Ammon's horn (tissue), 1 donor: ENCODE data around the gene SHISA3.
"Not testable (repeated sequence)": the region's sequence is repeated elsewhere in the genome, so short reads cannot be mapped to it uniquely, and the experiment has no call there.

Experiments
- DNase-seq: peaks from one replicate; pipeline ENCODE4 v3.0.0-alpha.2; 2016; ENCODE audit warnings: low spot score

The SHISA3 gene

DNA sequence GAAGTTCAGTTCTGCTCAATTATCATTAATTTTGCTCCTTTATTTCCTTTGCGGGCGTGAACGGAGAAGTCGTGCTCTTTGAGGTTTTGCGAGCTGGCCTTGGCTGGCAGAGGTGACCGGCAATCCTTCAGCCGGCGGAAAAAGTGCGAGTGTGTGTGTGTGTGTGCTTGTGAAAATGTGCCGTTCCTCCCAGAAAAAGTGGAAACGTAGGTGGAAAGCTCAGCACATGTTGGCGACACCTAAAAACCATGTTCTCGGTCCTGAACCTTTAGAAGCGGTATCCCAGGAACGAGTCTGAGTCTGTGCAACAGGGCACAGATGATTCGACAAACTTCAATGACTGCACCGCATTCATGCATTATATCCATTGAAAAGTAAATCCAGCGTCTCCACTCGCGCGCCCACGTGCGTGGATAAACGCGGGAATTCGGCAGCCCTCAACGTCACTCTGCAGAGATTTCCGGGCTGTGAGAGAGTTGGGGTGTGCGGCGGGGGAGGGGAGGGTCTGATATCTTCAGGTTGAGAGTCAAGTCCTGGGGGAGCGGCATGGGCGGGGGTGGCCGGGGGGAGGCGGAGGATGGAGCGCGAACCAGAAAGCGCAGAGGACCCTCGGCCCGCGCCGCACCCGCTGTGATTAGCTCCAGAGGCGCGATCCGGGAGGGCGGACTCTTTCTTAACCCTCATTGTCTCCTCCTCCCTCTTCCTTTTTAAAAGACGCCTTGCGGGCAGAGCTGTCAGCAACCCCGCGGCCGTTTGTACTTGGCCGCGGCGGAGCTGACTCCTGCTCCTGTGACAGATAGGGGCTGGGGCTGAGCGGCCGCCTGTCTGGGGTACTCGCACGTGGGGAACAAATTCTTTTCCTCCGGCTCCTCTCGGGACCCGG lies at the start of gene SHISA3:
TSS of gene SHISA3 (plus strand) at position 737 of the 883 bp plus-strand sequence. CDS start 569 bp downstream, outside the sequence.
- DNase-seq: no peak

DNA sequence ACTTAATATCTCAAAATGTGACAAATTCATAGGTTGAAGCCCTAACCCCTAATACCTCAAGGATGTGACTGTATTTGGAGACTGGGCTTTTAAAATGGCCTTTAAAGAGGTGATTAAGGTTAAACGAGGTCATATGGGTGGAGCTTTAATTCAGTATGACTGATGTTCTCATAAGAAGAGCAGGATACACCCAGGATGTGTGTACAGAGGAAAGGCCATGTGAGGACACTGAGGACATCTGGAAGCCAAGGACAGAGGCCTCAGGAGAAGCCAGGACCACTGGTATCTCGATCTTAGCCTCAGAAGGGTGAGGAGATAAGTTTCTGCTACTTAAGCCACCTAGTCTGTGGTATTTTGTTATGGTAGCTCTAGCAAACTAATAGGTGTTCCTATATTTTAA lies 49.0 kb upstream of the SHISA3 start:
- DNase-seq: no peak

DNA sequence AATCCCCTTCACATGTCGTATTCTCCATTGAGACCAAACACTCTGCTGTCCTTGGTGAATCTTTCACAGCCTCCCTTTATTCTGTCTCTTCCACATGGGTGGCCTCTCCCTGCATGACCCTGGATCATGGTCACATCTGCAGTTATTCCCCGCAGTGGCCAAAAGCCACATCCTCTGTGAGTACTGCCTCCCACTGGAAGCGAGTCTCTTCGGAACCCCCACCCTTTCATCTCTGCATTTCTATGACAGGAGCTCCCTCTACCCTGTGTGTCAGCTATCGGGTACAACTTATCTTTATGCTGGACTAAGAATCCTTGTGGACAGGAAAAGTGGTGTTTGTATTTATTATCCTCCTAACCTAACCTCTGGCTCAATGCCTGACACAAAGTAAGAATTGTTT lies 48.6 kb upstream of the SHISA3 start:
- no peak for DNase-seq

DNA sequence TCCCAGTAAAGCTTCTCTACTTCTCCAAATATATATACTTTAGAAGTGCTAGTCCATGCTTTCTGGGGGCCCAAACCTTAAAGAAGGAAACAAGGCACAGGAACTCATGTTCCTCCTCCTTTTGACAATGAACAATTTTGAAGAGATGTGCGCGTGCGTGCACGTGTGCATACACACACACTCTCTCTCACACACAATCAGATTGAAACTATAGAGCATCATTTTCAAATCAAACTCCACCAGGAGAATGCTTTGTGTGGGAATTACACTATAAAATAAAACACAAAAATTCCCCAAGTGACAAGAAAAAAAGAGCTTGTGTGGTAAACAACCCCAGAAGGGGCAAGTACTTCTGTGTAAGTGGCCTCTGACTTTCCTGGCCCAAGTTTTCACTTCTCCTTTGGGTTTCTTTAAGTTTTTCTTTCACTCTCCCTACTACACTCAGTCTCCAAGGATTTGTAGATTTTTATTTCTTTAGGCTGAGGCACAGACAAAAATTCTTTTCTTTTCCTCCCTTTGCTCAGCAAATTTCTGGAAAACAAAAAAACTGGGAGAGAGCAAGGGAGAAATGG lies 46.6 kb upstream of the SHISA3 start:
- DNase-seq: no peak

DNA sequence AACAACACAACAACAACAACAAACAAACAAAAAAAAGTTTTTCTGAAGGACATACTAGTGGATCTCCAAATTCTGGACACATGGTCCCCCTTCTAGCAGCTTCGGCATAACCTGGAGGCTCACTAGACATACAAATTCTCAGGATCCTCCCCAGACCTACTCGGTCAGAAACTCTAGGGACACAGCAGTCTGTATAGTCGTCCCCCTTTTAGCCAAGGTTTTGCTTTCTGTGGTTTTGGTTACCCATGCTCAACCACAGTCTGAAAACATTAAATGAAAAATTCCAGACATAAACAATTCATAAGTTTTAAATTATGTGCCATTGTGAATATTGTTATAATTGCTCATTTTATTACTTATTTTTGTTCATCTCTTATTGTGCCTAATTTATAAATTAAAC lies 45.2 kb upstream of the SHISA3 start:
- DNase-seq: no peak

DNA sequence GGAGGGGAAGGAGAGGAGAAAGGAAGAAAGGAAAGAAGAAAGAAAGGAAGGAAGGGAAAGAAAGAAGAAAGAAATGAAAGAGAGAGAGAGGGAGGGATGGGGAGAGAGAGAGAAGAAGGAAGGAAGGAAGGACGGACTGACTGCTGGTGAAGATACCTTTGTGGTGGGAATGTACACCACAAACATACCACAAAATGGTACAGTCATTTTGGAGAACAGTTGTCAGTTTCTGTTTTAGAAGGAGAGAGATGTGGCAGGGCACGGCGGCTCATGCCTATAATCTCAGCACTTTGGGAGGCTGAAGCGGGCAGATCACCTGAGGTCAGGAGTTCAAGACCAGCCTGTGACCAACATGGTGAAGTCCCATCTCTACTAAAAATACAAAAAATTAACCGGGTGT lies 40.0 kb upstream of the SHISA3 start:
- no peak for DNase-seq

DNA sequence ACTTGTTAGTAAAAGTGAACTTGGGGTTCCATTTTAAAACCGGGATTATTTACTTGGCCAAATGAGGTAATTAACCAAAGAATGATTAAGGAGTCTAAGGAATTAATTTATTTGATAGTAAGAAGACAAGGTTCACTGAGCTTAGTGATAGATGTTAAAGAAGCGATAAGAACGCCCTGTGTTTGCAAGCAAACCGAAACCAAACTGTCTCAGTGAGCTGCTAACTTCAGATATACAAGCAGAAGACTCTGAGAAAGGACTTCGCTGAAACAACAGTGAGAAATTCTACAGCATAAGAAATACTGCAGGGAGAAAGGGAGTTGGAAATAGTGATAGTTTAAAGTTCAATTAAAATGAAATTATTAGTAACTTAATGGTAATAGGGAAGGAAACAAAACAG lies 37.6 kb upstream of the SHISA3 start:
- no peak for DNase-seq

DNA sequence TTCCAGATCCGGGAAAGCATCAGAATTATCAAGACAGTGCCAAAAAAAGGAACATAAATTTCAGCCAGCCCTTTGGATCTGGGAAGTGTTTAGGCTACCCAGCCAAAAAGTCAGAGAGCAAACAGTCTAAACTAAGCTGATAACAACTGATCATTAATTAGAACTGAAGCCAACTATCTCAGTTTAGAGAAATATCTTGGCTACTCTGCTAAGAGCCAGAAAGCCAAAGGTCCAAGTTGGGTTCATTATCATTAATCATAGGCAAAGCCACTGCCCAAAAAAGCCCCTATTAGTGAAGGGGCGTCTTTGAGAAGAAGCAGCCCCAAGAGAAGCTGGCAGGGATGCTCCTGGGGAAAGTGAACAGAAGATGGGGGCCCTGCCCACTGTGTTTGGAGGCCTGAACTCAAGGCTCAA lies 37.0 kb upstream of the SHISA3 start:
- DNase-seq: no peak

DNA sequence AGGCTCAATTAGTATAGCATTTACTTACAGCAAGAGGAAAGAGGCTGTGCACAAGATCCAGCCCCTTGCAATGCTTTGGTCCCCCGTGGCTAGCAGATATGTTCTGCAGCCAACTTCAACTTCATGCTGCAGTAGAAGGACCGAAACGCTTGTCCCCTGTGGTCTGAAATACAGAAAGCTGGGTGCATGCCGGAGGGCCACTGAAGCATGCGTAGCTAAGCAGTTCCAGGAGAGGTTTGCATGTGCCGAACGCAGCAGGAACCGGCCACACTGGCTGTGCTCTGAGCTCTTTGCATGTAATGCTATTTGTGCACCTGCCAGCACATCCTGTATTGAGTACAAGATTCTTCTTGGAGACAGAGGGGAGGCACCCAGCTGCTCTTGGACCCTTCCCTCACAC lies 35.8 kb upstream of the SHISA3 start:
- DNase-seq: no peak

DNA sequence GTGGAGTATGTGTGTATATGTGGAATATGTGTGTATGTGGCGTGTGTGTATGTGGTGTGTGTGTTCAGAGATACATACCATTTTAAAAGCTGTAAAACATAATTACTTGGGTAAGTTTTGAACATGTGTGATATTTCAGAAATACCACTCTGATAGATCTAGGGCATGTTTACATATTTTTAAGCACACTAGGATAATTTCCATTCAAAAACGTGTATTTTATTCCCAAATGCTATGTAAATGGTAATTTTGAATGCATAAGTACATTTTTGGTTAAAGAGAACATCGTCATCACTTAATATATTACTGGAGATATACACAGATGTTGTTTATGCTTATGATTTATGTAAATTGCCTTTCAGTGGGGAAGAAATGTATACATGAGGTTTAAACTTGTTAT lies 34.7 kb upstream of the SHISA3 start:
- DNase-seq: no peak

DNA sequence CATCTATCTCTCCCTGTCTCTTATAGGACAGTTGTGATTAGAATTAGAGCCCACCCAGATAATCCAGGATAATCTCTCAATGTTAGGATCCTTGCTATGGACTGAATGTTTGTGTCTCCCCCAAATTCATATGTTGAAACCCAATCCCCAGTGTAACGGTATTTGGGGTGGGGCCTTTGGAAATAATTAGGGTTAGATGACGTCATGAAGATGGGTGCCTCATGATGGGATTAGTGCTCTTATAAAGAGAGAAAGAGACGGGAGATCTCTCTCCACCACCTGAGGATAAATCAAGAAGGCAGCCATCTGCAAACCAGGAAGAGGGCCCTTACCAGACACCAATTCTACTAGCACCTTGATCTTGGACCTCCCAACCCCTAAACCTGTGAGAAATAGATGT lies 33.7 kb upstream of the SHISA3 start:
- no peak for DNase-seq

DNA sequence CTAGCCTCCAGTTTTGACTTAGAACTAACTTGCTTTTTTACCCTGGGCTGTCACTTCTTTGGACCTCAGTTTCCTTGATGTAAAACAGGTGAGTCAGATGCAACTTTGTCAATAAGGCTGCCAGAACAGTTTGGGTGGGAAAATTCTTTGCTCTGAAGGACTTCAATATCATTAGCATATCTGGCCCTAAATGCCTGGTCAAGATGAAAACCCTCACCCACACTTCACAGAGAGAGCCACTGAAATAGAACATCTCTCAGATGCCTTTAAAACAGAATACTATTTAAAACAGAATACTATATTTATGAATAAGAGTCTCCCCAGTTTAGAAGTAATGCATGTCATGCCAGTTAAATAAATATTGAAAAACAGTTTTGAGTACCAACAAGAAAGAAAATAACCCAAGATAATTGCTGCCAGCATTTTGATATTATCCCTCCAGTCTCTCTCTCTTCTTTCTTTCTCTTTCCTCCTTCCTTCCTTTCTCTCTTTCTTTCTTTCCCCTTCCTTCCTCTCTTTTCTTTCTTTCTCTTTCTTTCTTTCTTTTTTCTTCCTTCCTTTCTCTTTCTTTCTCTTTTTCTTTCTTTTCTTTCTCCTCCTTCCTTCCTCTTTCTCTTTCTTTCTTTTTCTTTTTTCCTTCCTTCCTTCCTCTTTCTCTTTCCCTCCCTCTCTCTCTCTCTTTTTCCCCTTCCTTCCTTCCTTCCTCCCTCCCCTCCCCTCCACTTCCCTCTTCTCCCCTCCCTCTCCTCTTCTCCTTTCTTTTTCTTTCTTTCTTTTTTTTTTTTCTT lies 32.8 kb upstream of the SHISA3 start:
- DNase-seq: no peak

DNA sequence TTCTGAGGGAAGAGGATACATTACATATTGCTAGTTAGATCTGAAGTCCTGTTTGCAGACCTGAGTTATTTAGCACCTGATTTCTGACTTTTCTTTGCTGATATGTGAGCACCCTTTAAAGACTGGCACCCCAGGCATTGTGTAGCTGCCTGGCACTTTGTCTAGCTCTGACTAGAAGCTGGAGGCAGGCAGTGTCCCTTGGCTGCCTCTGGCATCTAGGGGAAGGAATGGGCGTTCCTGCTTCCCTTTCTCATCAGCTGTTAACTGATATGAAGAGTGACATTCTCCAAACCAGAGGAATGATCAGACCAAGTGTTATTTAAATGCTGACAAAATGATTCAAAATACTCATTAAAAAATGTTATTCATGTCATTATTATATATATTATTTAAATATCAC lies 30.3 kb upstream of the SHISA3 start:
- no peak for DNase-seq

DNA sequence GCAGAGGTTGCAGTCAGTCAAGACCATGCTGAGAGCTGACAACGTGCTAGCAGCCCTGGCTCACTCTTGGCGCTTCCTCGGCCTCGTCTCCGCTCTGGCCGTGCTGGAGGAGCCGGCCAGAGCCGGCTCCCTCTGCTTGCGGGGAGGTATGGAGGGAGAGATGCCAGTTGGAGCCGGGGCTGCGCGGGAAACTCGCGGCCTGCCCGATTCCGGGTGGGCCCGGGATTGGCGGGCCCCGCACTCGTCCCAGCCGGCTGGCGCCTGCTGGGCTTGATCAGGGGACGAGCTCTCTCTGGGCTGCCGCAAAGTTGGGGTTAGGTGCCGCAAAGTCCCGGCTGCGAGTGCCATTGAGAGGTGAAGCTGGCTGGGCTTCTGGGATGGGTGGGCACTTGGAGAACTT lies 27.8 kb upstream of the SHISA3 start:
- DNase-seq: no peak

DNA sequence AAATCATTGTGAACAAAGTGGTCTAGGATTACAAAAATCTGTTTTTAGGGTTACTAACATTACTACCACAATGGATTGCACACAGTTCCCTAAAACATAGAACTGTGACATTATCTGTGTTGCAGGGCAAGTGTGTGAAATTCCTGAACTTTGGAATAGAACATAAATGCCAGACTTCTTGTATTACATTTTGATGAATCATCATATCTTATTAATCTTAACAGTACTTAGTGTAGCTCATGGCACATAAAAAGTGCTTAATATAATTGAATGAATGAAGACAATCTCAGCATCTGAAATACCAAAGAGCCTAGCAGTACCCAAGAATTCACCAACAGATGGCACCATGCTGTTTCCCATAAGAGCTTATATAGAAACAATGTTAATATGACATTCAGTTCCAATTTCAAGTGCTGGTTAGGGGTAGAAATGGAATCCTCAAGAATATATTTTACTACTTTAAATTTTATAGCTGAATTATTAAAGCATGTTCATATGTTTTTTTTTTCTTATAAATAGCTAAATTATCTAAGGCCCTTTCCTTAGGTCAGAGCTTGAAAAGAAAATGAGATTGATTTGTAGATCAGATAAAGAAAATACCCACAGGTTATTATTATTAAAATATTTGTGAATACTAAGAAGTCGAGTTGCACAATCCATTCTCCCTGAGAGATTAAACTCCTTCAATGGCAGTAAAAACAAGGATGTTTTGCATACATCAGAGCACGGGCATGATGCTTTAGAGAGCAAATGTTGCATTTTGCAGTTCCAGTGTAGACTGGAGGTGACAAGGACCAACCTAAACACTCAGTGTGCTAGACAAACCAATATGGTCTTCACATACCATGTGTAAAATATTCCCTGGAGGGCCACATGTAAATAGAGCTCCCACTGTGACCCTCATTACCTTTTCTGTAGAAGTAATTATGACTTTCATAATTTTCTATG lies 25.7 kb upstream of the SHISA3 start:
- peak; percentile 75 for DNase-seq

DNA sequence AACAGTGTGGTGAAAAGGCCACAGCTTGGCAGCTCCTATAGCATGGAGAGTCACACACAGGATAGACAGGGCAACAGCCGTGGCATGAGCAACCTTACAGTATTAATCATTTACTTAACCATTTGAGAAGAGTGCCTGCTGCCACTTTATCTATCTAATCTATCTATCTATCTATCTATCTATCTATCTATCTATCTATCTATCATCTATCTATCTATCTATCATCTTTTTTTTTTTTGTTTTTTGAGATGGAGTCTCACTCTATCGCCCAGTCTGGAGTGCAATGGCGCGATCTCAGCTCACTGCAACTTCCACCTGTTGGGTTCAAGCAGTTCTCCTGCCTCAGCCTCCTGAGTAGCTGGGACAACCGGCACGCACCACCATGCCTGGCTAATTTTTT lies 25.0 kb upstream of the SHISA3 start:
- not testable (repeated sequence) for DNase-seq

DNA sequence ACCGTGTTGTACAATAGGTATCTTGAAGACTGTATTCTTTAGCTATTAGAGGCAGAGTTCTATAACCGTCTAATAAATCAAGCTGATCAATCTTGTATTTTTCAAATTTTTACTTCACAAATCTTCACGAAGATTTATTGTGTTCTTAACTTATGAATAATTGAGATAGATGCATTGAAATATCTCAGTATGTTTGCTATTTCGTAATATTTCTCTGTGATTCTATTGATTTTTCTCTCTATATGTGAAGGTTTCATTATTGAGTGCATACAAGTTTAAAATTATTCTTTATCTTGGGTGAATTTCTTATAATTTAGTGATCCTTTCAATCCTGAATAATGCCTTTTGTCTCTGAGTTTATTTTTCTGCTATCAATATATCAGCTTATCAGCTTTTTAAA lies 19.8 kb upstream of the SHISA3 start:
- DNase-seq: no peak

DNA sequence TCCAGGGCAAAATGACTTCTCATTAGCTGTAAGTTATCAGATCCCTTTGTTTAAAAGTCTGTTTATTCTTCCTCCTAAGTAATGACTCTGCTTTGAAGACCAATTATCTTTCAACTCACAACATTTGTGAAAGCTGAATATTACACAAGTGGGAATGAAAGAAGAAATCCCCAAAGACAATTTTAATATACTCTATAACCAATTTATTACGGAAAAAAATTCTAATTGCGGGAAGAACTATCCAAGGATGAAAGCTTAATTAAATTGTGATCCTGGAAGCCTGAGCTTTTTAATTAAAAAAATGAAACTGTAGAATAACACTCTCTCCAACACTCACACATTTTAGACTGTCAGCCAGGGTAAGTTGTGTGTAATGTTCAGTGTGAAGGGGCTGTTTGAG lies 15.6 kb upstream of the SHISA3 start:
- no peak for DNase-seq

DNA sequence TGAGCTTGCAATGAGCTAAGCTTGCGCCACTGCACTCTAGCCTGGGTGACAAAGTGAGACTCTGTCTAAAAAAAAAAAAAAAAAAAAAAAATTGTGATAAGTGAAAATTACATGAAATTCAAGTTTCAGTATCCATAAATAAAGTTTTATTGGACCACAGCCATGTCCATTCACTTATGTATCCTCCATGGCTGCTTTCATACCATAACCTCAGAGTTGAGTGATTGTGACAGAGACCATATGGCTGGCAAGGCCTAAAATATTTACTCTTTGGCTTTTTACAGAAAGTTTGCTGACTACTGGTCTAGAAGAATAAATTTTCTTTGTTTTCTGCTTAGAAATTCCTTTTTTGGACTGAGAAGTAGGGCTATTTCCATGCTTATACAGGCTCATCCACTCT lies 11.8 kb upstream of the SHISA3 start:
- no peak for DNase-seq

DNA sequence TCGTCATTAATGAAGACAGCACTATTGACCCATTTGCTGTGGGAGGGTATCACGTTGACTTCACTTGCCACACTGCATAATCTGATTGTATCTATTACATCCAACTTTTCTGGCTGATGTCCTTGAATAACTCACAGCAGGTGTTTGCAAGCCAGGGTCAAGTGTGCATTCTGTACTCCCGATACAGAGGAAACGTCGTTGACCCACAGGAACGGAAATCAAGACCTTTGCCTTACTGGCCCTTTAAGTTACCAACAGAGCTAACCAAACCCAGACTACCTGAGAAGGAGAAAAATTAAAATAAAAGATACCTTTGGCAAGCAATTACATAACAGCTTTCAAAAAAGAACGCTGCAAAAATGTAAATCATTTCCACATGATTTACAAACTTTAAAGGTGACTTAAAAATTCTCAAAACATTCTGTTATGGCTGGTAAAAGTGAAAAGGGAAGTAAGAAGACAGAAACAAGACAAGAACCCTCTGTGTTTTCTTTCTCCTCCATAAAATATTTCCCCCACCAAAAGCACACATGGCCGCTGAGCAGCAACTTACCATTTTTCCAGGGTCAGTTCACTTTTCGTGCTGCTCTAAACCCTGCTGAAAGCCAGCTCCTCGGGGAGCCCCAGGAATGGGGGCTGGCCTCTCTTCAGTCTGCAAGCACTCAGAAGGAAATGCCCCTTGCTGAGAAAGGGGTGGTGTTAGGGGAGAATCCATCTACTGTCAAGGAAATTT lies 6.5 kb upstream of the SHISA3 start:
- DNase-seq: no peak

DNA sequence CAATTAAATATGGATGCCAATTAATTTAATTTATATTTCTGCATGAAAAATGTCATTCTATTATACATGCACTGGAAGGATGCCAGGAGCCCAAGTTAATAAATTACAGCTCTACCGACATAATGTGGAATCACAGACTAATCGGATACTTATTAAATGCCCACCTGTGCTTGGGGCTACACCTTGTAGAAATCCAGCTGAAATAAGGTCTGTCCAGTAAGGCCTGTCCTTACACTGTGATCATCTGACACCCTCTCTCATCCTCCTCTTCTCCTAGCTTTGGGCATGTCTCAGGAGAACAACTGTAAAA lies 6.0 kb upstream of the SHISA3 start:
- no peak for DNase-seq
